ENCODE results near the gene CDC42BPA. TPM values are rescaled to one million over a fixed set of nuclear protein-coding genes. Genes with fewer than 3 reads are reported as not detected.

CDC42BPA gene
- polyA plus RNA-seq, 2 of the 4 experiments (the other 2 are of a cell fraction), result 11.4 to 28.4 TPM

- Histone ChIP-seq H3K4me2 (no peak overlapping the region), H3K4me3 (no peak overlapping the region), H3K27ac (no peak overlapping the region), H3K9me3 (peaks cover 4% of the 10 kb centered on the region; the same call in 1 of the 3 replicates), H3K4me1 (peaks cover 5% of the 10 kb centered on the region; the same call in 1 of the 3 replicates)
- no peak for TF ChIP-seq MYC (IDR thresholded peaks at IDR 0.05; ENCODE audit: borderline replicate concordance, low read length)
- TF ChIP-seq JUNB (IDR thresholded peaks at IDR 0.05), result no peak
- no peak for TF ChIP-seq NPAS2 (CRISPR knock-in tag; IDR thresholded peaks at IDR 0.05; ENCODE audit: borderline replicate concordance)
- no peak for TF ChIP-seq CBX2 (IDR thresholded peaks at IDR 0.05; ENCODE audit: borderline replicate concordance, low read depth)
- no peak for TF ChIP-seq SREBF2 (IDR thresholded peaks at IDR 0.05)
- TF ChIP-seq RAD21 (conservative IDR thresholded peaks at IDR 0.05 in 1 of 2, IDR thresholded peaks at IDR 0.05 in 1 of 2), result no peak
- no peak for TF ChIP-seq BHLHE40 (IDR thresholded peaks at IDR 0.05; ENCODE audit: low read depth, low read length)
- no peak for TF ChIP-seq ZSCAN20 (CRISPR knock-in tag; IDR thresholded peaks at IDR 0.05)
- no peak for TF ChIP-seq KDM5A (IDR thresholded peaks at IDR 0.05)
- no peak for TF ChIP-seq ATOH8 (CRISPR knock-in tag; IDR thresholded peaks at IDR 0.05; ENCODE audit: low read depth)
- TF ChIP-seq CHD2 (IDR thresholded peaks at IDR 0.05; ENCODE audit: low read length, partially characterized antibody), result no peak
- no peak for TF ChIP-seq CEBPB (IDR thresholded peaks at IDR 0.05)
- CTCF ChIA-PET, result interaction anchor here (1.5 to 2.4 kb wide), 2 partner anchors 8 to 116 kb away, joined by 3 to 7 read pairs; no protein-coding TSS in a partner anchor
- ATAC-seq (no peak), DNase-seq (ENCODE audit: low read depth in 1 of 2, low spot score in 1 of 2) (no peak), FAIRE-seq (no peak)
- POLR2A ChIA-PET, result no interaction called here
- WGBS (ENCODE audit: missing lambda C conversion rate), result 96% methylated on average over 2 of the region's 2 CpGs
These were observed 2.7 kb upstream of the CDC42BPA start for GRCh38 chr1:227321035-227321434.

GRCh38 chr1:227320476-227320875 is 2.2 kb upstream of the CDC42BPA start:
- CTCF ChIA-PET, result interaction anchor here (0.5 to 2.4 kb wide), 3 partner anchors 8 to 560 kb away, joined by 3 to 7 read pairs (median 3); no protein-coding TSS in a partner anchor

GRCh38 chr1:227318853-227319607 is 738 bp upstream of the CDC42BPA start:
- TF ChIP-seq, protein P1, sequence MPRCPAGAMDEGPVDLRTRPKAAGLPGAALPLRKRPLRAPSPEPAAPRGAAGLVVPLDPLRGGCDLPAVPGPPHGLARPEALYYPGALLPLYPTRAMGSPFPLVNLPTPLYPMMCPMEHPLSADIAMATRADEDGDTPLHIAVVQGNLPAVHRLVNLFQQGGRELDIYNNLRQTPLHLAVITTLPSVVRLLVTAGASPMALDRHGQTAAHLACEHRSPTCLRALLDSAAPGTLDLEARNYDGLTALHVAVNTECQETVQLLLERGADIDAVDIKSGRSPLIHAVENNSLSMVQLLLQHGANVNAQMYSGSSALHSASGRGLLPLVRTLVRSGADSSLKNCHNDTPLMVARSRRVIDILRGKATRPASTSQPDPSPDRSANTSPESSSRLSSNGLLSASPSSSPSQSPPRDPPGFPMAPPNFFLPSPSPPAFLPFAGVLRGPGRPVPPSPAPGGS (IDR thresholded peaks at IDR 0.05), result no peak
- TF ChIP-seq JUN (IDR thresholded peaks at IDR 0.05) (0 out of 5 replicates have a peak, but pooled peaks of 1 of the 2 experiments have one; percentile 24), HDAC2 (IDR thresholded peaks at IDR 0.05) (no peak), ELK1 (IDR thresholded peaks at IDR 0.05; ENCODE audit: low read depth, low read length) (no peak), MYC (IDR thresholded peaks at IDR 0.05; ENCODE audit: borderline replicate concordance, low read length) (peak; percentile 37; the same call in 1 of the 2 replicates), PBX3 (IDR thresholded peaks at IDR 0.05) (no peak)
- peaks cover 4% of the 10 kb centered on the region; the same call in 1 of the 3 replicates for H3K9me3 ChIP-seq
- FAIRE-seq (no peak), ATAC-seq (peak; percentile 27 to 45; a peak in 4 of 6 replicates), DNase-seq (ENCODE audit: low read depth in 1 of 2, low spot score in 1 of 2) (peak; percentile 50 to 51)
- peak overlapping the region; percentile 97 to 99 for H3K27ac ChIP-seq
- 26% methylated on average over 27 of the region's 30 CpGs for WGBS (ENCODE audit: missing lambda C conversion rate)
- H3K4me3 ChIP-seq, result peak overlapping the region; percentile 84
- ChIA-PET POLR2A (interaction anchor here (0.6 to 1.3 kb wide), 6 partner anchors 18 to 150 kb away, joined by 3 to 14 read pairs (median 6); no protein-coding TSS in a partner anchor), CTCF (interaction anchor here (0.7 to 2.4 kb wide), 7 partner anchors 10 to 116 kb away, joined by 3 to 7 read pairs (median 4); no protein-coding TSS in a partner anchor)
- peak overlapping the region; percentile 86 for H3K4me2 ChIP-seq
- peaks cover 10% of the 10 kb centered on the region; the same call in 1 of the 3 replicates for H3K4me1 ChIP-seq

More at GRCh38 chr1:227320476-227320875, 2.2 kb upstream of the CDC42BPA start:
- Histone ChIP-seq H3K4me1 (peaks cover 5% of the 10 kb centered on the region; the same call in 1 of the 3 replicates), H3K4me3 (no peak overlapping the region), H3K9me3 (peaks cover 4% of the 10 kb centered on the region; the same call in 1 of the 3 replicates), H3K27ac (no peak overlapping the region), H3K4me2 (no peak overlapping the region)
- DNase-seq (ENCODE audit: low read depth in 1 of 2, low spot score in 1 of 2) (no peak), ATAC-seq (no peak), FAIRE-seq (no peak)
- TF ChIP-seq ZFP36 (IDR thresholded peaks at IDR 0.05; ENCODE audit: borderline replicate concordance, partially characterized antibody) (no peak), HDAC2 (IDR thresholded peaks at IDR 0.05) (no peak), RCOR1 (IDR thresholded peaks at IDR 0.05; ENCODE audit: low read depth, low read length) (no peak), KDM1A (IDR thresholded peaks at IDR 0.05; ENCODE audit: low read depth) (no peak), GATA3 (IDR thresholded peaks at IDR 0.05; ENCODE audit: borderline replicate concordance) (no peak), CHD4 (IDR thresholded peaks at IDR 0.05; ENCODE audit: borderline replicate concordance) (no peak), NR3C1 (IDR thresholded peaks at IDR 0.05) (no peak), EP300 (IDR thresholded peaks at IDR 0.05) (no peak), RARB (CRISPR knock-in tag; IDR thresholded peaks at IDR 0.05) (no peak), NFE2L2 (conservative IDR thresholded peaks at IDR 0.05; ENCODE audit: low read length) (no peak), CEBPB (IDR thresholded peaks at IDR 0.05) (no peak), MYC (IDR thresholded peaks at IDR 0.05; ENCODE audit: borderline replicate concordance, low read length) (no peak), MAZ (IDR thresholded peaks at IDR 0.05; ENCODE audit: borderline replicate concordance, low read depth, low read length) (no peak), ZSCAN20 (CRISPR knock-in tag; IDR thresholded peaks at IDR 0.05) (no peak), KDM5A (IDR thresholded peaks at IDR 0.05) (no peak), ZC3H11A (IDR thresholded peaks at IDR 0.05) (no peak), CBX8 (IDR thresholded peaks at IDR 0.05) (no peak), BHLHE40 (IDR thresholded peaks at IDR 0.05; ENCODE audit: low read depth, low read length) (no peak)
- TF ChIP-seq, protein P2, sequence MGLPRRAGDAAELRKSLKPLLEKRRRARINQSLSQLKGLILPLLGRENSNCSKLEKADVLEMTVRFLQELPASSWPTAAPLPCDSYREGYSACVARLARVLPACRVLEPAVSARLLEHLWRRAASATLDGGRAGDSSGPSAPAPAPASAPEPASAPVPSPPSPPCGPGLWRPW (IDR thresholded peaks at IDR 0.05), result no peak
- WGBS (ENCODE audit: missing lambda C conversion rate), result 85% methylated on average over 4 of the region's 4 CpGs
- POLR2A ChIA-PET, result no interaction called here
